HepG2 (cell line): ENCODE data around the gene SMIM1. TPM values are rescaled to one million over a fixed set of nuclear protein-coding genes. Genes with fewer than 3 reads are reported as not detected.
A peak's percentile ranks its signal among the peaks of the same experiment; 100 is the strongest.

ENCODE experiments used
- ARHGAP35 ChIP-seq: sonication (generic); formaldehyde crosslinking; IDR thresholded peaks from 2 replicates; pipeline ENCODE4 v1.9.0; 2022; ENCODE audit warnings: mild to moderate bottlenecking, inconsistent platforms, moderate library complexity, missing genetic modification reagents, borderline replicate concordance
- DPF2 ChIP-seq: sonication (generic); formaldehyde crosslinking; IDR thresholded peaks from 2 replicates; pipeline ENCODE4 v1.4.0; 2020; ENCODE audit warnings: mild to moderate bottlenecking, low read depth, missing genetic modification reagents, borderline replicate concordance
- MEIS1 ChIP-seq: sonication (generic); formaldehyde crosslinking; IDR thresholded peaks from 2 replicates; pipeline ENCODE4 v1.9.0; 2021; ENCODE audit warnings: mild to moderate bottlenecking, missing genetic modification reagents, moderate library complexity, borderline replicate concordance
- NCOA2 ChIP-seq: sonication (generic); formaldehyde crosslinking; IDR thresholded peaks from 2 replicates; pipeline ENCODE4 v1.8.0; 2022; ENCODE audit warnings: inconsistent platforms
- PAWR ChIP-seq: sonication (generic); formaldehyde crosslinking; IDR thresholded peaks from 2 replicates; pipeline ENCODE4 v1.4.0; 2020; ENCODE audit warnings: missing genetic modification reagents, mild to moderate bottlenecking, borderline replicate concordance
- POLR2AphosphoS5 ChIP-seq: IDR thresholded peaks from 2 replicates; pipeline ENCODE4 v1.6.1; 2012; ENCODE audit warnings: low read depth, low read length
- SUZ12 ChIP-seq: fragments of 150-350 bp; IDR thresholded peaks from 2 replicates; pipeline ENCODE4 v1.6.1; 2014; ENCODE audit warnings: low read depth, low read length
- TEAD2 ChIP-seq: sonication (generic); formaldehyde crosslinking; IDR thresholded peaks from 2 replicates; pipeline ENCODE4 v1.9.0; 2021; ENCODE audit warnings: missing genetic modification reagents
- ZNF143 ChIP-seq: sonication (generic); formaldehyde crosslinking; IDR thresholded peaks from 2 replicates; pipeline ENCODE4 v1.4.0; 2020; ENCODE audit warnings: missing genetic modification reagents
- polyA plus RNA-seq, 8 experiments: library from polyadenylated mRNA; depleted of rRNA in 3 of 8; stranded (reverse) in 7 of 8; unstranded in 1 of 8; fragments of >200 nt; fragmentation: Illumina TruSeq in 4 of 8; extraction: Trizol in 4 of 8; gene quantifications; 2 replicates each; pipeline versions ENCODE4 v1.2.1 to v1.2.3, GENCODE V29; 2011 to 2016; ENCODE audit warnings: low read depth in 4 of 8, missing spikeins in 1 of 8, mixed read lengths in 1 of 8; ENCODE audit not compliant: insufficient read depth in 1 of 8
- total RNA-seq, 5 experiments: library from RNA; depleted of rRNA; stranded (reverse); fragments of >200 nt; fragmentation: Illumina TruSeq; extraction: Trizol; gene quantifications; 2 replicates each; pipeline ENCODE4 v1.2.3, GENCODE V29; 2016; ENCODE audit warnings: low read depth in 1 of 5
- TF ChIP-seq, protein P1 (sequence below): sonication (generic); formaldehyde crosslinking; IDR thresholded peaks from 2 replicates; pipeline ENCODE4 v1.4.0; 2020; ENCODE audit warnings: missing genetic modification reagents
- TF ChIP-seq, protein P2 (sequence below): sonication (generic); formaldehyde crosslinking; IDR thresholded peaks from 2 replicates; pipeline ENCODE4 v1.4.0; 2020; ENCODE audit warnings: missing genetic modification reagents, borderline replicate concordance
- TF ChIP-seq, protein P3 (sequence below): sonication (generic); formaldehyde crosslinking; IDR thresholded peaks from 2 replicates; pipeline ENCODE4 v1.4.0; 2020; ENCODE audit warnings: missing genetic modification reagents
- TF ChIP-seq, protein P4 (sequence below): sonication (generic); formaldehyde crosslinking; IDR thresholded peaks from 2 replicates; pipeline ENCODE4 v1.4.0; 2020; ENCODE audit warnings: missing genetic modification reagents

The SMIM1 gene
- total and polyA plus RNA-seq, 2 of the 13 experiments (the other 11 are each of a cell fraction or from before 2014, with no cell fraction given) = 12.4 to 56.3 TPM

DNA sequence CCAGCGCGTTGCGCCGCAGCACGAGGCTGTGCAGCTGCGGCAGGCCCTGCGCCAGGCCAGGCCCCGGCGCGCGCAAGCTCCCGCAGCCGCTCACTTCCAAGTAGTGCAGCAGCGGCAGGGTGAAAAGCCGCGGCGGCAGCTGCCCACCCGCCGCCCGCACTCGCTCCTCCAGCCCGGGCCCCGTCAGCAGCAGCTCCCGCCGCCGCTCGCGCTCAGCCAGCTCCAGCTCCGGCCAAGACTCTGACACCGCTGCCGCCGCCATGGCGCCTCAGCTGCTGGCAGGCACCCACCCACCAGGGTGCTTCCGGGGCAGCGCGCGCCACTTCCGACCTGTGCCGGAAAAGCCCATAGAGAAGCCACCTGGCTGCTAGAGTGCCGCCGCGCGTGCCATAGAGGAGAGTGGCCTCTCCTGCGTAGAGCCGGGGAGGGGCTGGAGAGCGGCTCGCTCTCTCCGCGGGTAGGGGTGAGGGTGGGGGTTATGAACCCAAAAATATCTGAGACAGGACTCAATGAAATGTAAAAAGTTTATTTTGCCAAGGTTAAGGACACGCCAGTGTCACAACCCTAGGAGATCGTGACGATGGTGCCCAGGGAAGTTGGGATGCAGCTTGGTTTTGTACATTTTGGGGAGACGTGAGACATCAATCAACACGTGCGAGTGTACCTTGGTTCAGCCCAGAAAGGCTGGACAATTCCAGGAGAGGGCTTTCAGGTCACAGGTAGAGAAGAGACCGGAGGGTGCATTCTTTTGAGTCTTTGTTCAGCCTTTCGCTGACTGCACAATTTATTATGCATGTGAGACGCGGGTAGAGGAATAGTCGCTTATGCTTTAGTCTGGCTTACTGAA lies 23.9 kb downstream of the SMIM1 start, which contains the start of gene LRRC47 (continued):
- TF ChIP-seq, protein P1, sequence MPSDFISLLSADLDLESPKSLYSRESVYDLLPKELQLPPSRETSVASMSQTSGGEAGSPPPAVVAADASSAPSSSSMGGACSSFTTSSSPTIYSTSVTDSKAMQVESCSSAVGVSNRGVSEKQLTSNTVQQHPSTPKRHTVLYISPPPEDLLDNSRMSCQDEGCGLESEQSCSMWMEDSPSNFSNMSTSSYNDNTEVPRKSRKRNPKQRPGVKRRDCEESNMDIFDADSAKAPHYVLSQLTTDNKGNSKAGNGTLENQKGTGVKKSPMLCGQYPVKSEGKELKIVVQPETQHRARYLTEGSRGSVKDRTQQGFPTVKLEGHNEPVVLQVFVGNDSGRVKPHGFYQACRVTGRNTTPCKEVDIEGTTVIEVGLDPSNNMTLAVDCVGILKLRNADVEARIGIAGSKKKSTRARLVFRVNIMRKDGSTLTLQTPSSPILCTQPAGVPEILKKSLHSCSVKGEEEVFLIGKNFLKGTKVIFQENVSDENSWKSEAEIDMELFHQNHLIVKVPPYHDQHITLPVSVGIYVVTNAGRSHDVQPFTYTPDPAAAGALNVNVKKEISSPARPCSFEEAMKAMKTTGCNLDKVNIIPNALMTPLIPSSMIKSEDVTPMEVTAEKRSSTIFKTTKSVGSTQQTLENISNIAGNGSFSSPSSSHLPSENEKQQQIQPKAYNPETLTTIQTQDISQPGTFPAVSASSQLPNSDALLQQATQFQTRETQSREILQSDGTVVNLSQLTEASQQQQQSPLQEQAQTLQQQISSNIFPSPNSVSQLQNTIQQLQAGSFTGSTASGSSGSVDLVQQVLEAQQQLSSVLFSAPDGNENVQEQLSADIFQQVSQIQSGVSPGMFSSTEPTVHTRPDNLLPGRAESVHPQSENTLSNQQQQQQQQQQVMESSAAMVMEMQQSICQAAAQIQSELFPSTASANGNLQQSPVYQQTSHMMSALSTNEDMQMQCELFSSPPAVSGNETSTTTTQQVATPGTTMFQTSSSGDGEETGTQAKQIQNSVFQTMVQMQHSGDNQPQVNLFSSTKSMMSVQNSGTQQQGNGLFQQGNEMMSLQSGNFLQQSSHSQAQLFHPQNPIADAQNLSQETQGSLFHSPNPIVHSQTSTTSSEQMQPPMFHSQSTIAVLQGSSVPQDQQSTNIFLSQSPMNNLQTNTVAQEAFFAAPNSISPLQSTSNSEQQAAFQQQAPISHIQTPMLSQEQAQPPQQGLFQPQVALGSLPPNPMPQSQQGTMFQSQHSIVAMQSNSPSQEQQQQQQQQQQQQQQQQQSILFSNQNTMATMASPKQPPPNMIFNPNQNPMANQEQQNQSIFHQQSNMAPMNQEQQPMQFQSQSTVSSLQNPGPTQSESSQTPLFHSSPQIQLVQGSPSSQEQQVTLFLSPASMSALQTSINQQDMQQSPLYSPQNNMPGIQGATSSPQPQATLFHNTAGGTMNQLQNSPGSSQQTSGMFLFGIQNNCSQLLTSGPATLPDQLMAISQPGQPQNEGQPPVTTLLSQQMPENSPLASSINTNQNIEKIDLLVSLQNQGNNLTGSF (CRISPR knock-in tag) = no peak
- TF ChIP-seq, protein P2, sequence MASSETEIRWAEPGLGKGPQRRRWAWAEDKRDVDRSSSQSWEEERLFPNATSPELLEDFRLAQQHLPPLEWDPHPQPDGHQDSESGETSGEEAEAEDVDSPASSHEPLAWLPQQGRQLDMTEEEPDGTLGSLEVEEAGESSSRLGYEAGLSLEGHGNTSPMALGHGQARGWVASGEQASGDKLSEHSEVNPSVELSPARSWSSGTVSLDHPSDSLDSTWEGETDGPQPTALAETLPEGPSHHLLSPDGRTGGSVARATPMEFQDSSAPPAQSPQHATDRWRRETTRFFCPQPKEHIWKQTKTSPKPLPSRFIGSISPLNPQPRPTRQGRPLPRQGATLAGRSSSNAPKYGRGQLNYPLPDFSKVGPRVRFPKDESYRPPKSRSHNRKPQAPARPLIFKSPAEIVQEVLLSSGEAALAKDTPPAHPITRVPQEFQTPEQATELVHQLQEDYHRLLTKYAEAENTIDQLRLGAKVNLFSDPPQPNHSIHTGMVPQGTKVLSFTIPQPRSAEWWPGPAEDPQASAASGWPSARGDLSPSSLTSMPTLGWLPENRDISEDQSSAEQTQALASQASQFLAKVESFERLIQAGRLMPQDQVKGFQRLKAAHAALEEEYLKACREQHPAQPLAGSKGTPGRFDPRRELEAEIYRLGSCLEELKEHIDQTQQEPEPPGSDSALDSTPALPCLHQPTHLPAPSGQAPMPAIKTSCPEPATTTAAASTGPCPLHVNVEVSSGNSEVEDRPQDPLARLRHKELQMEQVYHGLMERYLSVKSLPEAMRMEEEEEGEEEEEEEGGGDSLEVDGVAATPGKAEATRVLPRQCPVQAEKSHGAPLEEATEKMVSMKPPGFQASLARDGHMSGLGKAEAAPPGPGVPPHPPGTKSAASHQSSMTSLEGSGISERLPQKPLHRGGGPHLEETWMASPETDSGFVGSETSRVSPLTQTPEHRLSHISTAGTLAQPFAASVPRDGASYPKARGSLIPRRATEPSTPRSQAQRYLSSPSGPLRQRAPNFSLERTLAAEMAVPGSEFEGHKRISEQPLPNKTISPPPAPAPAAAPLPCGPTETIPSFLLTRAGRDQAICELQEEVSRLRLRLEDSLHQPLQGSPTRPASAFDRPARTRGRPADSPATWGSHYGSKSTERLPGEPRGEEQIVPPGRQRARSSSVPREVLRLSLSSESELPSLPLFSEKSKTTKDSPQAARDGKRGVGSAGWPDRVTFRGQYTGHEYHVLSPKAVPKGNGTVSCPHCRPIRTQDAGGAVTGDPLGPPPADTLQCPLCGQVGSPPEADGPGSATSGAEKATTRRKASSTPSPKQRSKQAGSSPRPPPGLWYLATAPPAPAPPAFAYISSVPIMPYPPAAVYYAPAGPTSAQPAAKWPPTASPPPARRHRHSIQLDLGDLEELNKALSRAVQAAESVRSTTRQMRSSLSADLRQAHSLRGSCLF (CRISPR knock-in tag) = no peak
- TF ChIP-seq TEAD2 (CRISPR knock-in tag) = no peak
- 0 out of 2 replicates have a peak, but pooled peaks have one; percentile 40 for TF ChIP-seq NCOA2 (CRISPR knock-in tag)
- TF ChIP-seq ZNF143 (CRISPR knock-in tag) = peak; percentile 62; the same call in 1 of the 2 replicates
- TF ChIP-seq SUZ12 = no peak
- TF ChIP-seq ARHGAP35 (CRISPR knock-in tag) = 0 out of 2 replicates have a peak, but pooled peaks have one; percentile 32
- TF ChIP-seq DPF2 (CRISPR knock-in tag) = no peak
- TF ChIP-seq, protein P3, sequence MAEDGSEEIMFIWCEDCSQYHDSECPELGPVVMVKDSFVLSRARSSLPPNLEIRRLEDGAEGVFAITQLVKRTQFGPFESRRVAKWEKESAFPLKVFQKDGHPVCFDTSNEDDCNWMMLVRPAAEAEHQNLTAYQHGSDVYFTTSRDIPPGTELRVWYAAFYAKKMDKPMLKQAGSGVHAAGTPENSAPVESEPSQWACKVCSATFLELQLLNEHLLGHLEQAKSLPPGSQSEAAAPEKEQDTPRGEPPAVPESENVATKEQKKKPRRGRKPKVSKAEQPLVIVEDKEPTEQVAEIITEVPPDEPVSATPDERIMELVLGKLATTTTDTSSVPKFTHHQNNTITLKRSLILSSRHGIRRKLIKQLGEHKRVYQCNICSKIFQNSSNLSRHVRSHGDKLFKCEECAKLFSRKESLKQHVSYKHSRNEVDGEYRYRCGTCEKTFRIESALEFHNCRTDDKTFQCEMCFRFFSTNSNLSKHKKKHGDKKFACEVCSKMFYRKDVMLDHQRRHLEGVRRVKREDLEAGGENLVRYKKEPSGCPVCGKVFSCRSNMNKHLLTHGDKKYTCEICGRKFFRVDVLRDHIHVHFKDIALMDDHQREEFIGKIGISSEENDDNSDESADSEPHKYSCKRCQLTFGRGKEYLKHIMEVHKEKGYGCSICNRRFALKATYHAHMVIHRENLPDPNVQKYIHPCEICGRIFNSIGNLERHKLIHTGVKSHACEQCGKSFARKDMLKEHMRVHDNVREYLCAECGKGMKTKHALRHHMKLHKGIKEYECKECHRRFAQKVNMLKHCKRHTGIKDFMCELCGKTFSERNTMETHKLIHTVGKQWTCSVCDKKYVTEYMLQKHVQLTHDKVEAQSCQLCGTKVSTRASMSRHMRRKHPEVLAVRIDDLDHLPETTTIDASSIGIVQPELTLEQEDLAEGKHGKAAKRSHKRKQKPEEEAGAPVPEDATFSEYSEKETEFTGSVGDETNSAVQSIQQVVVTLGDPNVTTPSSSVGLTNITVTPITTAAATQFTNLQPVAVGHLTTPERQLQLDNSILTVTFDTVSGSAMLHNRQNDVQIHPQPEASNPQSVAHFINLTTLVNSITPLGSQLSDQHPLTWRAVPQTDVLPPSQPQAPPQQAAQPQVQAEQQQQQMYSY (CRISPR knock-in tag) = no peak
- TF ChIP-seq MEIS1 = peak; percentile 72; the same call in 1 of the 2 replicates
- peak; percentile 60 for TF ChIP-seq POLR2AphosphoS5
- no peak for TF ChIP-seq PAWR (CRISPR knock-in tag)
- TF ChIP-seq, protein P4, sequence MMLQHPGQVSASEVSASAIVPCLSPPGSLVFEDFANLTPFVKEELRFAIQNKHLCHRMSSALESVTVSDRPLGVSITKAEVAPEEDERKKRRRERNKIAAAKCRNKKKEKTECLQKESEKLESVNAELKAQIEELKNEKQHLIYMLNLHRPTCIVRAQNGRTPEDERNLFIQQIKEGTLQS (CRISPR knock-in tag) = peak; percentile 39; the same call in 1 of the 2 replicates
